ENCODE measurements around the gene SLC2A4. TPM values are rescaled to one million over a fixed set of nuclear protein-coding genes. Genes with fewer than 3 reads are reported as not detected.

Gene SLC2A4
- total and polyA plus RNA-seq, 2 donors (not counting 1 experiment from before 2014, with no cell fraction given), result under 0.01 to 0.19 TPM

GRCh38 chr17:7235693-7236665 lies 45.5 kb upstream of the SLC2A4 start:
- DNase-seq (ENCODE audit: low read depth in 2 of 2), result peak in 1 of 2 donors; percentile 51
- H4K20me1 ChIP-seq (ENCODE audit: control insufficient read depth, extremely low read depth, insufficient read depth, low read length), result no peaks in the 10 kb centered on the region
- no peak overlapping the region for H3K9ac ChIP-seq (ENCODE audit: insufficient read depth, low read length)
- H3K4me1 ChIP-seq (ENCODE audit: control insufficient read depth, extremely low read depth, insufficient read depth, low read length), result peaks cover 25% of the 10 kb centered on the region
- peaks cover 24% of the 10 kb centered on the region for H3K36me3 ChIP-seq (ENCODE audit: control insufficient read depth, insufficient read depth, low read length)
- peak overlapping the region; percentile 85 for H3K27ac ChIP-seq (ENCODE audit: insufficient read depth, low read length)
- no peak for TF ChIP-seq EZH2 (IDR thresholded peaks at IDR 0.05; ENCODE audit: low read length, missing control alignments)
- TF ChIP-seq, protein P1, sequence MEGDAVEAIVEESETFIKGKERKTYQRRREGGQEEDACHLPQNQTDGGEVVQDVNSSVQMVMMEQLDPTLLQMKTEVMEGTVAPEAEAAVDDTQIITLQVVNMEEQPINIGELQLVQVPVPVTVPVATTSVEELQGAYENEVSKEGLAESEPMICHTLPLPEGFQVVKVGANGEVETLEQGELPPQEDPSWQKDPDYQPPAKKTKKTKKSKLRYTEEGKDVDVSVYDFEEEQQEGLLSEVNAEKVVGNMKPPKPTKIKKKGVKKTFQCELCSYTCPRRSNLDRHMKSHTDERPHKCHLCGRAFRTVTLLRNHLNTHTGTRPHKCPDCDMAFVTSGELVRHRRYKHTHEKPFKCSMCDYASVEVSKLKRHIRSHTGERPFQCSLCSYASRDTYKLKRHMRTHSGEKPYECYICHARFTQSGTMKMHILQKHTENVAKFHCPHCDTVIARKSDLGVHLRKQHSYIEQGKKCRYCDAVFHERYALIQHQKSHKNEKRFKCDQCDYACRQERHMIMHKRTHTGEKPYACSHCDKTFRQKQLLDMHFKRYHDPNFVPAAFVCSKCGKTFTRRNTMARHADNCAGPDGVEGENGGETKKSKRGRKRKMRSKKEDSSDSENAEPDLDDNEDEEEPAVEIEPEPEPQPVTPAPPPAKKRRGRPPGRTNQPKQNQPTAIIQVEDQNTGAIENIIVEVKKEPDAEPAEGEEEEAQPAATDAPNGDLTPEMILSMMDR (conservative IDR thresholded peaks at IDR 0.05 in 1 of 2, IDR thresholded peaks at IDR 0.05 in 1 of 2; ENCODE audit: low read depth in 1 of 2, low read length in 2 of 2), result no peak
- H3K79me2 ChIP-seq (ENCODE audit: control insufficient read depth, insufficient read depth, low read length), result peaks cover 80% of the 10 kb centered on the region
- H3K9me3 ChIP-seq (ENCODE audit: control insufficient read depth, insufficient read depth, low read depth, low read length), result no peaks in the 10 kb centered on the region
- peak overlapping the region in 1 of 4 experiments; percentile 90 for H3K4me3 ChIP-seq (replicated peaks in 1 of 4; ENCODE audit: control extremely low read depth in 1 of 4, insufficient read depth in 1 of 4, low read depth in 3 of 4, low read length in 4 of 4)
- peak overlapping the region; percentile 19 for H3K4me2 ChIP-seq (ENCODE audit: extremely low read depth, insufficient read depth, low read length)
- H2AFZ ChIP-seq (ENCODE audit: low read length), result no peak overlapping the region
- no peaks in the 10 kb centered on the region for H3K27me3 ChIP-seq (ENCODE audit: control insufficient read depth, insufficient read depth, low read length)

DNA sequence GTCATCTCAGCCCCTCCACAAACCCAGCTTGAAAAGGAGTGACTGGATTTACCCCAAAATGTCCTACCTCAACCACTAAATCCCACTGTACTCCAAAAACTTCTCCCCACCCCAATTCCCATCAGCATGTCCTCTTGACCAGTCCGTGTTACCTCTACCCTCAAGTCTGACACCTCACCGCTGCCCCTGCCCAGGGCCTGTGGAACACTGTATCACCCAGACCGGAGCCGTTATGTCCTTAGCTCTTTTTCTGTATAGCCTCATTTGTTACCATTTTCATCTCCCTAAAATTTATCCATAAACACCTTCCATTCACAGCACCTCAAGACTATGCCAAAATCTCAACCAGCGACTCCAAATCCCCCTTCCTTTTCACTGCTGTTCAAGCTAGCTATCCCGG lies 44.7 kb upstream of the SLC2A4 start:
- peak overlapping the region in 2 of 4 experiments; percentile 64 to 90 for H3K4me3 ChIP-seq (replicated peaks in 1 of 4; ENCODE audit: control extremely low read depth in 1 of 4, insufficient read depth in 1 of 4, low read depth in 3 of 4, low read length in 4 of 4)
- TF ChIP-seq, protein P1 (conservative IDR thresholded peaks at IDR 0.05 in 1 of 2, IDR thresholded peaks at IDR 0.05 in 1 of 2; ENCODE audit: low read depth in 1 of 2, low read length in 2 of 2), result no peak
- no peak for TF ChIP-seq EZH2 (IDR thresholded peaks at IDR 0.05; ENCODE audit: low read length, missing control alignments)

GRCh38 chr17:7237266-7237760 lies 44.2 kb upstream of the SLC2A4 start:
- H3K4me1 ChIP-seq (ENCODE audit: control insufficient read depth, extremely low read depth, insufficient read depth, low read length), result peaks cover 23% of the 10 kb centered on the region
- peak overlapping the region; percentile 71 for H3K4me2 ChIP-seq (ENCODE audit: extremely low read depth, insufficient read depth, low read length)
- TF ChIP-seq, protein P1 (conservative IDR thresholded peaks at IDR 0.05 in 1 of 2, IDR thresholded peaks at IDR 0.05 in 1 of 2; ENCODE audit: low read depth in 1 of 2, low read length in 2 of 2), result no peak
- no peak for TF ChIP-seq EZH2 (IDR thresholded peaks at IDR 0.05; ENCODE audit: low read length, missing control alignments)
- H4K20me1 ChIP-seq (ENCODE audit: control insufficient read depth, extremely low read depth, insufficient read depth, low read length), result no peaks in the 10 kb centered on the region
- H3K9ac ChIP-seq (ENCODE audit: insufficient read depth, low read length), result no peak overlapping the region
- DNase-seq (ENCODE audit: low read depth in 2 of 2), result no peak
- peak overlapping the region; percentile 30 for H3K27ac ChIP-seq (ENCODE audit: insufficient read depth, low read length)
- no peaks in the 10 kb centered on the region for H3K27me3 ChIP-seq (ENCODE audit: control insufficient read depth, insufficient read depth, low read length)
- H3K79me2 ChIP-seq (ENCODE audit: control insufficient read depth, insufficient read depth, low read length), result peaks cover 78% of the 10 kb centered on the region
- peak overlapping the region; percentile 33 to 90 (median 55) for H3K4me3 ChIP-seq (replicated peaks in 1 of 4; ENCODE audit: control extremely low read depth in 1 of 4, insufficient read depth in 1 of 4, low read depth in 3 of 4, low read length in 4 of 4)
- peaks cover 24% of the 10 kb centered on the region for H3K36me3 ChIP-seq (ENCODE audit: control insufficient read depth, insufficient read depth, low read length)
- H3K9me3 ChIP-seq (ENCODE audit: control insufficient read depth, insufficient read depth, low read depth, low read length), result no peaks in the 10 kb centered on the region
- H2AFZ ChIP-seq (ENCODE audit: low read length), result no peak overlapping the region

More for the DNA sequence above, 44.7 kb upstream of the SLC2A4 start:
- no peaks in the 10 kb centered on the region for H3K27me3 ChIP-seq (ENCODE audit: control insufficient read depth, insufficient read depth, low read length)
- peaks cover 24% of the 10 kb centered on the region for H3K36me3 ChIP-seq (ENCODE audit: control insufficient read depth, insufficient read depth, low read length)
- H3K9me3 ChIP-seq (ENCODE audit: control insufficient read depth, insufficient read depth, low read depth, low read length), result no peaks in the 10 kb centered on the region
- H3K79me2 ChIP-seq (ENCODE audit: control insufficient read depth, insufficient read depth, low read length), result peaks cover 80% of the 10 kb centered on the region
- H2AFZ ChIP-seq (ENCODE audit: low read length), result no peak overlapping the region
- no peaks in the 10 kb centered on the region for H4K20me1 ChIP-seq (ENCODE audit: control insufficient read depth, extremely low read depth, insufficient read depth, low read length)
- H3K4me2 ChIP-seq (ENCODE audit: extremely low read depth, insufficient read depth, low read length), result peak overlapping the region; percentile 71
- DNase-seq (ENCODE audit: low read depth in 2 of 2), result no peak
- H3K27ac ChIP-seq (ENCODE audit: insufficient read depth, low read length), result no peak overlapping the region
- no peak overlapping the region for H3K9ac ChIP-seq (ENCODE audit: insufficient read depth, low read length)
- H3K4me1 ChIP-seq (ENCODE audit: control insufficient read depth, extremely low read depth, insufficient read depth, low read length), result peaks cover 27% of the 10 kb centered on the region
